HFFc6 (cell line): ENCODE results near the gene TAF10. TPM values are rescaled to one million over a fixed set of nuclear protein-coding genes. Genes with fewer than 3 reads are reported as not detected.

Experiments used
- DNase-seq: peaks from one replicate; pipeline ENCODE4 v3.0.0-alpha.2; 2018
- H3K27ac Mint-ChIP-seq: 2 replicates; pipeline ENCODE4 v1.8.0; 2020; ENCODE audit warnings: mild to moderate bottlenecking, mixed read lengths
- H3K27me3 Mint-ChIP-seq: 2 replicates; pipeline ENCODE4 v1.8.0; 2021; ENCODE audit warnings: mild to moderate bottlenecking, moderate library complexity, mixed read lengths; ENCODE audit not compliant: insufficient read depth
- H3K36me3 Mint-ChIP-seq: 2 replicates; pipeline ENCODE4 v1.8.0; 2021; ENCODE audit warnings: low read depth, mixed read lengths
- H3K4me1 Mint-ChIP-seq: 2 replicates; pipeline ENCODE4 v1.8.0; 2020; ENCODE audit warnings: low read depth, mixed read lengths
- H3K4me3 Mint-ChIP-seq: 2 replicates; pipeline ENCODE4 v1.8.0; 2020; ENCODE audit warnings: mild to moderate bottlenecking, moderate library complexity, mixed read lengths
- H3K9me3 Mint-ChIP-seq: 2 replicates; pipeline ENCODE4 v1.8.0; 2020; ENCODE audit warnings: mild to moderate bottlenecking, mixed read lengths
- total RNA-seq, 6 experiments: library from RNA; stranded (reverse); fragmentation: NEBNext Ultra II Directional; extraction: Animal tissue kit (Norgen Biotek cat#: 25700); gene quantifications; 2 replicates in 1 of 6; 3 replicates in 5 of 6; pipeline ENCODE4 v1.2.3, GENCODE V29; 2021
- TF ChIP-seq, protein P1 (sequence below): fragments of 200-600 bp; sonication (generic); IDR thresholded peaks from 2 replicates; pipeline ENCODE4 v1.5.0; 2021; ENCODE audit warnings: antibody characterized with exemption, mild to moderate bottlenecking

The TAF10 gene
- total RNA-seq, 6 experiments from 2014 or later = 148 to 205 (median 192) TPM

DNA sequence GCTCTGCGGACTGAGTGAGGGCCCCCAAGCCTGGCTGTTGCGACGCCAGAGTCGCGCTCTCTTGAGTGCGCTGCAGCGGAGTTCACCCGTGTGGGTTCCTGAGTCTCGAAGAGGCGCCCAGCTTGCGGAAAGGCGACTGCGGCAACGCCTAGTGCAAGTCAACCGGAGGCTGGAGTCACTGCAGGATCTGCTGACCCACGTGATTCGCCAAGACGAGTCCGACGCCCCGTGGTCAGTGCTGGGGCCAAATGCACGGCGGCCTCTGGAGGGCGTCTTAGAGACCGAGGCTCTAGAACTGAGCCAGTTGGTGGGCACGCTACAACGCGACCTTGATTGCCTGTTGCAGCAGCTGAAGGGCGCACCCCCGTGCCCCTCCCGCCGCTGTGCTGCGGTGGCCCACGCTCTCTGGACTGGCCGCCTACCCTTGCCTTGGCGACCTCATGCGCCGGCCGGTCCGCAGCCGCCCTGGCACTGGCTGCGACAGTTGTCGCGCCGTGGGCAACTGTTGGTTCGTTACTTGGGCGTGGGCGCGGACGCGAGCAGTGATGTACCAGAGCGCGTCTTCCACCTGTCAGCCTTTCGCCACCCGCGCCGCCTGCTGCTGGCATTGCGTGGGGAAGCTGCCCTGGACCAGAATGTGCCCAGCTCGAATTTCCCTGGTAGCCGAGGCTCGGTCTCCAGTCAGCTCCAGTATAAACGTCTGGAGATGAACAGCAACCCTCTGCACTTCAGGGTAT is 41.2 kb downstream of the TAF10 start:
- Mint-ChIP-seq H3K4me1 (peaks cover 32% of the 10 kb centered on the region), H3K27me3 (no peaks in the 10 kb centered on the region), H3K36me3 (no peaks in the 10 kb centered on the region), H3K4me3 (no peak overlapping the region), H3K27ac (no peak overlapping the region), H3K9me3 (no peaks in the 10 kb centered on the region)
- TF ChIP-seq, protein P1, sequence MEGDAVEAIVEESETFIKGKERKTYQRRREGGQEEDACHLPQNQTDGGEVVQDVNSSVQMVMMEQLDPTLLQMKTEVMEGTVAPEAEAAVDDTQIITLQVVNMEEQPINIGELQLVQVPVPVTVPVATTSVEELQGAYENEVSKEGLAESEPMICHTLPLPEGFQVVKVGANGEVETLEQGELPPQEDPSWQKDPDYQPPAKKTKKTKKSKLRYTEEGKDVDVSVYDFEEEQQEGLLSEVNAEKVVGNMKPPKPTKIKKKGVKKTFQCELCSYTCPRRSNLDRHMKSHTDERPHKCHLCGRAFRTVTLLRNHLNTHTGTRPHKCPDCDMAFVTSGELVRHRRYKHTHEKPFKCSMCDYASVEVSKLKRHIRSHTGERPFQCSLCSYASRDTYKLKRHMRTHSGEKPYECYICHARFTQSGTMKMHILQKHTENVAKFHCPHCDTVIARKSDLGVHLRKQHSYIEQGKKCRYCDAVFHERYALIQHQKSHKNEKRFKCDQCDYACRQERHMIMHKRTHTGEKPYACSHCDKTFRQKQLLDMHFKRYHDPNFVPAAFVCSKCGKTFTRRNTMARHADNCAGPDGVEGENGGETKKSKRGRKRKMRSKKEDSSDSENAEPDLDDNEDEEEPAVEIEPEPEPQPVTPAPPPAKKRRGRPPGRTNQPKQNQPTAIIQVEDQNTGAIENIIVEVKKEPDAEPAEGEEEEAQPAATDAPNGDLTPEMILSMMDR = no peak
- no peak for DNase-seq

DNA sequence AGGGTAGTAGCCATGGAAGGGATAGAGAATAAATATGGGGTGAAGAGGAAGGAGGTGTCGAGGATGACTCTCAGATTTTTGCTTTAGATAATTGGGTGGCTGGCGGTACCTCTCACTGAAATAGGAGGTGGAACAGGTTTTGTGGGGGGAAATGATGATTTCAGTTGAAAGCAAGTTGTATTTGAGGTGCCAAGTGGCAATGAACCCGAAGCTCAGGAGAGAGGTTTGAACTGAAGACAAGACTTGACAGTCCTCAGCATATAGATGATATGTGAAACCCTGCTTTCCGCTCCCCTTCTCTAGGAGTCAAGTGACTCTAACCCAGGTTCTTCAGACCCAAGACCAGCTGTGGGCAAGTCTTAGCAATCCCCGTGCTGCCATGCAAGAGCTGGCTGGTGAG is 42.3 kb downstream of the TAF10 start:
- DNase-seq = no peak
- H3K36me3 Mint-ChIP-seq = no peaks in the 10 kb centered on the region; the same call in 1 of the 2 replicates
- H3K9me3 Mint-ChIP-seq = no peaks in the 10 kb centered on the region
- H3K27ac Mint-ChIP-seq = no peak overlapping the region
- H3K4me1 Mint-ChIP-seq = peaks cover 27% of the 10 kb centered on the region
- H3K4me3 Mint-ChIP-seq = no peak overlapping the region
- TF ChIP-seq, protein P1 = no peak
- no peaks in the 10 kb centered on the region; the same call in 1 of the 2 replicates for H3K27me3 Mint-ChIP-seq

DNA sequence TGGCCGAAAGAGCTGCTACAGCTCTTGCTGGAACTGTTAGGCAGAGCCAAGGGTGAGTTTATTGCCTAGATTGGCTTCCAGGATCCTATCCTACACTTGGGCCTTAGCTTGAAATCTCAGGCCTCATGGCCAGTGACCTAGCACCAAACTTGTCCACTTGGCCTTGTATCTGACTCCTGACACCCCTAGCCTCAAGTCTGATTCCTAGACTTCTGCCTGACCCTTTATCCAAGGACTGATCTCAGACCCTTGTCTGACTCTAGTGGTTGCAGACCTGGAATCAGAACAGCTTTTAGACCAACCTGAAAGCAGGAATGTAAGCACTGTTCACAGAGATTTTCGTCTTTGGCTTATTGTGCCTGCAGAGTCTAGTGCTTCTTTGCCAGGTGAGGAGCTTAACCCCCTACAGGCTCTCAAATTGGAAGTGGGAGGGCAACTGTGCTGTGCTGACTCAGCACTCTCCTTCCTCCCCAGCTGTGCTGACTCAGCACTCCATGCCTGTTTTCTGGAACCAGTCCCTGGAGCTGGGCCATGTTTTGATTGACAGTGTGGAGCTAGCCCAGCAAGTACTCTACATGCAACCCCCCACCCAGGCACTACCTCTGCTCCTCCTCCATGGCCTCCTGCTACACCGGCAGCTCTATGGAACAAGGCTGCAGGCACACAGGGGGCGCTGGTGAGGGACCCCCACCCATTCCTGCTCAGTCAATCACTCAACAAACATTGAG is 43.7 kb downstream of the TAF10 start:
- Mint-ChIP-seq H3K9me3 (no peaks in the 10 kb centered on the region), H3K27me3 (no peaks in the 10 kb centered on the region; the same call in 1 of the 2 replicates), H3K27ac (no peak overlapping the region), H3K4me1 (peaks cover 27% of the 10 kb centered on the region), H3K36me3 (no peaks in the 10 kb centered on the region; the same call in 1 of the 2 replicates), H3K4me3 (no peak overlapping the region)
- peak; percentile 18 for DNase-seq
- TF ChIP-seq, protein P1 = peak; percentile 27; the same call in 1 of the 2 replicates

DNA sequence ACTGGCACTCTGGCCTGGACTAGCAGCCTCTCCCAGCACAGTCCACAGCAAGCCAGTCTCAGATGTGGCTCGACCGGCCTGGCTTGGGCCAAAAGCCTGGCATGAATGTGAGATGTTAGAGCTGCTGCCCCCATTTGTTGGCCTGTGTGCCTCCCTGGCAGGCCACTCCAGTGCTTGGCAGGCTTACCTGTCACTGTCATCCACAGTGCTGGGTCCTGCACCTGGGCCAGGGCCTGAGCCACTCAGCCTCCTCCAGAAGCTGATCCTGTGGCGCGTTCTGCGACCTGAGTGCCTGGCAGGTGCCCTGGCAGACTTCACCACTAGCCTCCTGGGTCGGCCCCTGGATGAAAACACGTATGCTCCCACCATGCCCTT is 44.7 kb downstream of the TAF10 start:
- TF ChIP-seq, protein P1 = no peak
- no peak for DNase-seq

DNA sequence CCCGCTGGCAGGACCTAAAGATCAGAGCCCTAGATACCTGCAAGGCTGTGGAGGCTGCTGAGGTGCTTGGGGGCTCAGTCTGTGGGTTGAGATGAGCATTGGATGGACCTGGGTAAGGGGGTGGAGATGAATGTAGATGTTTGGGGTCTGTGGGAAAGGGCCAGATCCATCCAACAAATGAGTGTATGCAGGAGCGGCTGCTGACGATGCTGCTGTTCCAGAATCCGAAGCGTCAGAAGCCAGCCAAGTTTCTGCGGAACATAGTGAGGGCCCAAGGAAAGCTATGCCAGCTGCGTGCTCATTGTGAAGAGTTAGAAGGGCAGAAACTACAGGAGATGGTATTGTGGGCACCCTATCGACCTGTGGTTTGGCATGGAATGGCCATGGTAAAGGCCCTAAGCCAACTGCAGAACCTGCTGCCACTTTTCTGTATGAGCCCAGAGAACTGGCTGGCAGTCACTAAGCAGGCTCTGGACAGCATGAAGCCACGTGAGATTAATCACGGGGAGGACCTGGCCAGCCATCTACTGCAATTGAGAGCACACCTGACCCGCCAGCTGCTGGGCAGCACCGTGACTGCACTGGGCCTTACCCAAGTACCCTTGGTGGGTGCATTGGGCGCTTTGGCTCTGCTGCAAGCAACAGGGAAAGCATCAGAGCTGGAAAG is 45.2 kb downstream of the TAF10 start:
- Mint-ChIP-seq H3K9me3 (no peaks in the 10 kb centered on the region), H3K27me3 (no peaks in the 10 kb centered on the region; the same call in none of the 2 replicates), H3K27ac (no peak overlapping the region), H3K4me1 (peaks cover 21% of the 10 kb centered on the region), H3K36me3 (no peaks in the 10 kb centered on the region; the same call in 1 of the 2 replicates), H3K4me3 (no peak overlapping the region)
- DNase-seq = no peak
- TF ChIP-seq, protein P1 = no peak

More for the DNA sequence above, 44.7 kb downstream of the TAF10 start:
- Mint-ChIP-seq H3K4me1 (peaks cover 27% of the 10 kb centered on the region), H3K9me3 (no peaks in the 10 kb centered on the region), H3K36me3 (no peaks in the 10 kb centered on the region; the same call in 1 of the 2 replicates), H3K27ac (no peak overlapping the region), H3K4me3 (no peak overlapping the region), H3K27me3 (no peaks in the 10 kb centered on the region; the same call in none of the 2 replicates)
